GM12875 (cell line): ENCODE measurements around the gene CHRNA1.

Experiments used
- H3K4me3 ChIP-seq: one replicate; pipeline ENCODE4 v1.5.1; 2011; ENCODE audit warnings: low read depth, low read length, control low read depth
- CTCF ChIP-seq: IDR thresholded peaks from 2 replicates; pipeline ENCODE4 v1.5.1; 2011; ENCODE audit warnings: low read depth, mild to moderate bottlenecking, control low read depth, inconsistent platforms, low read length, moderate library complexity, borderline replicate concordance; ENCODE audit not compliant: insufficient read depth

CHRNA1 gene

GRCh38 chr2:174798801-174799200 lies 34.5 kb upstream of the CHRNA1 start:
- TF ChIP-seq CTCF: no peak
- H3K4me3 ChIP-seq: no peak overlapping the region

GRCh38 chr2:174797781-174798276 lies 33.6 kb upstream of the CHRNA1 start:
- H3K4me3 ChIP-seq: no peak overlapping the region
- no peak for TF ChIP-seq CTCF

- no peak overlapping the region for H3K4me3 ChIP-seq
- no peak for TF ChIP-seq CTCF
Measured at GRCh38 chr2:174796319-174796771, 32.1 kb upstream of the CHRNA1 start.

- TF ChIP-seq CTCF: no peak
- no peak overlapping the region for H3K4me3 ChIP-seq
Measured at GRCh38 chr2:174794851-174795374, 30.6 kb upstream of the CHRNA1 start.

- no peak for TF ChIP-seq CTCF
- H3K4me3 ChIP-seq: no peak overlapping the region
Measured at GRCh38 chr2:174792309-174793025, 28.2 kb upstream of the CHRNA1 start.

- no peak for TF ChIP-seq CTCF
- H3K4me3 ChIP-seq: no peak overlapping the region
Measured at GRCh38 chr2:174791746-174792280, 27.5 kb upstream of the CHRNA1 start.

GRCh38 chr2:174791020-174791419 lies 26.7 kb upstream of the CHRNA1 start:
- H3K4me3 ChIP-seq: no peak overlapping the region
- no peak for TF ChIP-seq CTCF
